GM10266 (cell line): ENCODE data around the gene POLR3E.

Experiments used
- DNase-seq: peaks from one replicate; pipeline ENCODE4 v3.0.0; 2012; ENCODE audit errors: extremely low spot score
- CTCF ChIP-seq: IDR thresholded peaks from 2 replicates; pipeline ENCODE4 v1.5.1; 2012; ENCODE audit warnings: mild to moderate bottlenecking, low read depth; ENCODE audit not compliant: control insufficient read depth, insufficient read depth; ENCODE audit errors: missing control alignments

The POLR3E gene

GRCh38 chr16:22369221-22369811 is 72.1 kb downstream of the POLR3E start:
- DNase-seq = no peak
- TF ChIP-seq CTCF = no peak

- TF ChIP-seq CTCF = no peak
- DNase-seq = no peak
Measured at GRCh38 chr16:22370038-22370820, 73.0 kb downstream of the POLR3E start.

GRCh38 chr16:22372882-22373661 is 75.9 kb downstream of the POLR3E start:
- no peak for DNase-seq
- no peak for TF ChIP-seq CTCF

- TF ChIP-seq CTCF = no peak
- DNase-seq = peak; percentile 32
Measured at GRCh38 chr16:22373662-22374310, 76.6 kb downstream of the POLR3E start.

- no peak for TF ChIP-seq CTCF
- peak; percentile 99 for DNase-seq
Measured at GRCh38 chr16:22374311-22375116, 77.3 kb downstream of the POLR3E start, which contains the start of gene CDR2. Gene CDR2, minus strand, starts transcription at chr16:22374619. Its CDS starts 310 bp downstream, at chr16:22374309.

GRCh38 chr16:22375117-22375962 is 78.1 kb downstream of the POLR3E start:
- DNase-seq = no peak
- TF ChIP-seq CTCF = no peak
